HG03097 (cell line): Measurements from ENCODE around the gene ACTL10.

ENCODE experiments used
- ATAC-seq: cut with Tn5 transposase; IDR thresholded peaks from one replicate; pipeline ENCODE4 v1.9.1; 2021; ENCODE audit not compliant: unreplicated experiment, low FRiP score

ACTL10 gene

DNA sequence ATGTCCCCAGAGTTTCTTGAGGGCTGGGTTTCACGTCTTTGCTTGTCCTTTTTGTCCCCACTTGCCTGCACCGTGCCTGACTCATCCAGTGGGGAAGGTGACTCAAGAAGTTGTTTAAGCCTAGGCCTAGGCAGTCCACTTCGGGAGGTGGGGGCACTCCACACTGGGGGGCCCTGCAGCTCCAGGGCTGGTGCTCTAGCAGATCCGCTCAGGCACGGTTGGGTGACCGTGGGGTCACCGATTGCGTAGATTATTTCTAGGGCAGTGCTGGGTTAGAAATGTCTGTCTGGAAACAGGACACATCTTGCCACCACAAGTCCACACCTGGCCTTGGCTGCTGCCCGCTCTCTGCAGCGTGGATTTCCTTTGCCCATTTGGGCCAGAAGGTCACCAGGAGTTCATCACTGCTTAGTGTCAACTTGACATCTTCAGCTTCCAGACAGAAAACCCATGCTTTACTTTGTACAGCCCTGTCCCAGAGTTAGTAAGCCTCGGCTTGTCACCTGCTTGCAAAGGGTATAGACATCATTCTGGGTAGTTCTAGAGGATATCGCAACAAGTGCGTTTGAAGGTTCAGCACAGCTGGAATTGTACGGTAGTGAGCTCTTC is 18.2 kb upstream of the ACTL10 start:
- no peak for ATAC-seq

DNA sequence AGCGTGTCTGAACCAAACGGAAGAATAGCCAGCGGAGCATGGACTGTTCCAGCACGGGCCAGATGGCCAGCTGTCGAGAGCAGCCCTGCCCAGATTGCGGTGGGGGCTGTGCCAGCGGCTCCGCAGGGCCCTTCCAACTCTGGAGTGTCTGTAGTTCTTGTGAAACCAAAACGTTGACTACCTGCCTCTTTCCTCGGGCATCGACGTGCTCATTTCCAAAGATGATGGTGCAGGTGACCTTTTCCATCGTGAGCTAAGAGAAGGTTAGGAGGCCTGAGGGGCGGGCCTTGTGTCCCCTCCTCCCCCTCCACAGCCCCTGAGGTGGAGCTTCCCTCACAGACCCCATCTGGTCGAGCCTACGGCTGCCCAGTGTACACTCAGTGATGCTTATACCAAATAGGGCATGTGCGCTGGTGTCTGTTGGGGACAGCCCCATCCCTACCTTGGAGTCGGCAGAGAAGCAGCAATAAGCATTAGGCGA is 17.5 kb upstream of the ACTL10 start:
- ATAC-seq: no peak

DNA sequence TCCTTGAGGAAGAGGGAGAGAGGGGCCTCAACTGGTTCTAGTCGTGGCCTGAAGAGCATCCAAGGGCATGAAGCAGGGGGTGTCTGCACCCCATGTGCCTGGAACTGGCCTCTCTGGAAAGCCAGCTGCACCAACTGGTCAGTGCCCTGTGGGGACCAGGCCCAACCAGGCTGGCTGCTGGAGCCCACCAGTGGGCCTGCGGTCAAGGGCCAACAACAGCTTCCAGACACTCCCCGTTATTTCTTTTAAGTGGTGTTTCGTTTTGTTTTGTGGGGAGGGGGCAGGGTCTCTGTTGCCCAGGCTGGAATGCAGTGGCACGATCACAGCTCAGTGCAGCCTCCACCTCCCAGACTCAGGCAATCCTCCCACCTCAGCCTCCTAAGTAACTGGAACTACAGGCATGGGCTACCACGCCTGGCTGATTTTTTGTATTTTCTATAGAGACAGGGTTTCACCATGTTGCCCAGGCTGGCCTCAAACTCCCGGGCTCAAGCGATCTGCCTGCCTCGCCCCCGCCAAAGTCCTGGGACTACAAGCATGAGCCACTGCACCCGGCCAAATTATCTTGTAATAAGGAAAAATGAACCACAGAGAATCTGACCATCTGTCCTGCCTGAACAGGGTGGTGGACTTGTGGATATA is 16.5 kb upstream of the ACTL10 start:
- no peak for ATAC-seq

DNA sequence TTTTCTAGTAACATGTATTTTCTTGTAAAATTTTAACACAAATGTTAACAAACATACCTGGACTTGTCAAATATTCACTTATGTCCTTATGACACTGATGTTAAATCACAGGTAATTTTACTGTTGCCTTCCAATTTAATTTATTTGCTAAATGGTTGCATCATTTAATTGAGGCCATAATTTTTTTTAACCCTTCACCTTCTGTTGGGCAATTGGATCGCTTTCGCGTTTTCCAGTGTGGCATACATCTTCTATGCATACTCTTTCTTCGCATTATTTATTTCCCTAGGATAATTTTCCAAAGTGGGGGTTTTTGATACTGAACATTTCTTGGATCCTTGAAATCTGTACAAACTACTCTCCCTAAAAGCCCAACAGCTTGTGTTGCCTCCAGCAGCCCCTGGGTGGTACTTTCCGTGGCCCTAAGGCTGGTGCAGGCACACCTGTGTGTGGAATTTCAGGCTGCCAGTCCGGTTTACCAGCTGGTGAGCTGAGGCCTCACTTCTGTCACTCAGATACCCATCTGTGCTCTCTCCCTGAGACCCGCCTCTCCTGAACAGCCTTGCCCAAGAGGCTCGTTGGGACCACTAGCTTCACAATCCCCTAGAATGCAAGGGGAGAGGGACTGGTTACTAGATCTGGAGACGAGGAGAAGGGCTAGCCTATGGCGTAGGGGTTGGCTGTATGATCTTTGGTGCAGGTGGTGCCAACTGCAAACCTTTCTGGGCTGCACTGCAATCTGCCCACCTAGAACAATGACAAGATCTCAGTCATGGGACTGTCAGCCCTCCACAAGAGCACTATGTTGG is 15.8 kb upstream of the ACTL10 start:
- no peak for ATAC-seq

DNA sequence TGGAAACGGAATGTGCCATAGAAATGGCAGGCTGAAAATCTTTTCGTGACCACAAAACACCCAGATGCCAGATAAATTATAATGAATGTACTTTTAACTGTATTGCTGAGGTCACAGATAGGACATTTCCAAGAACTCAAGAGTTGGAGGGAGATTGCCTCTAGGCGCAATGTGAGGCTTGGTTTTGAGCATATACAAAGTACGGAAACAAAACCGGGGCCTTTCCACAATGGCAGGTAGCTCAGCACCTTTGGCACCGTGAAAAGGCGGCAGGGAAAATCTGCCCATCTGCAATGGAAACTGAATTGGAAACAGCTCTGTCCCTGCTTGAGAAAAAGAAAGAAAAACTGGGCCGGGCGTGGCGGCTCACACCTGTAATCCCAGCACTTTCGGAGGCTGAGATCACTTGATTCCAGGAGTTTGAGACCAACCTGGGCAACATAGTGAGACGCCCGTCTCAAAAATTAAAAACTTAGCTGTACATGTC is 15.1 kb upstream of the ACTL10 start:
- no peak for ATAC-seq

DNA sequence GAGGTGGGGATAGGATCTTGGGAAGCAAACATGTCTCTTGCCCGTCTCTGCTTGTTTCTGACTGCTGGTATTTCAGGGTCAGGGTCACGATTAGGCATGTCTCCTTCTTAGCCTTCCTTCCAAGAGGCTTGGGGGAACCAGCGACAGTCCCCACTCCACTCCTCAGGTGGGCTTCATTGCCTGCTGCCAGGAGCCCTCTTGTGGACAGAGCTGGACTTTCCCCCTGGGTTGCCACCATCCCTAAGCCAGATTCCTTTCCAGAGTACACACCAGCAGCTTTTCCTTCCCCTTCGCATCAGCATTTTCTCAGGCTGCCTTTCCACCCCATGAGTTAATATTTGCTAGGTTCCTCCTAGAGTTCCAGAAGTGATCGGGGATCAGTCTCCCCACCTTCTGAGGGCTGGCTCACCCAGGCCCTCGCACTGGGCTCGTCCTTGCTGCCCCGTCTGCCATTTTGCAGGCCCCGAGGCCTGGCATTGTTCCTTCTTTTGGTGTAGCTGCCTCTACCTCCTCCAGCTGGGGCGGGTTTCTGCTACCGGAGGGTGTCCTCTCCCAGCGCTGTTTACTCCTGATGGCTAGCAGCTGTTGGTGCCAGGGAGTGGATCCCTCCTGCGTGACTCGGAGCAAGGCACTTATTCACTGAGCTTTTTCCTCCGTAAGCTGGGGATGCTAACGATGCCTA is 13.4 kb upstream of the ACTL10 start:
- ATAC-seq: no peak

DNA sequence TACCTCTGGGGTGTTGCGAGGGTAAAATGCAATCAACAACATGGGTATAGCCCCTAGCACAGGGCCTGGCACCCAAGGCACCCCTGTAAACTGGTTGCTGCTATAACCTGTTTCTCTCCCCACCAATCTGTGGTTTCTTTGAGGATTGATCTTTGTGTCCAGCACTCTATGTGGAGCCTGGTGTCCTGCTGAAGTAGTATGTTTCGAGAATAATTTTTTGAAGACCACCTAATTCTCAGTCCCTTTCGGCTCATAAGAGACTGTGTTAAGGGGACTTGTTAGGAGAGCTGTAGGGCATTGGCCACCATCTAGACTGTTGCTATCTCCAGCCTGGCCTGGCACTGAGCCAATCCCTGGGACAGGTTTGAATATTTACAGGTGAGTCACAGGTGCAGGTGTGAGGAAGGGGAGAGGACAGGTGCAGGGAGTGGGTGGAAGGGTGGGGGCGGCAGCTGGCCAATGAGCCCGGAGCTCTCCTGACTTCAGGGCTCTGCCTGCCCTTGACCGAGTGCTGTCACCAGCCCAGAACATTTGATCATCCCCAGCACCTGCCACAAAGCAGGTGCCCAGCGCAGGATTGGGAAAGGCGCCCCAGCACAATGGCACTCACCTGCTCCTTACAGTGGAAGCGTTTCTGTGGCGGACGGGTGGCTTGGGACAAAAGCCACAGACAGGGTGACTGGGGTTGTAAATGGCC is 12.7 kb upstream of the ACTL10 start:
- no peak for ATAC-seq

DNA sequence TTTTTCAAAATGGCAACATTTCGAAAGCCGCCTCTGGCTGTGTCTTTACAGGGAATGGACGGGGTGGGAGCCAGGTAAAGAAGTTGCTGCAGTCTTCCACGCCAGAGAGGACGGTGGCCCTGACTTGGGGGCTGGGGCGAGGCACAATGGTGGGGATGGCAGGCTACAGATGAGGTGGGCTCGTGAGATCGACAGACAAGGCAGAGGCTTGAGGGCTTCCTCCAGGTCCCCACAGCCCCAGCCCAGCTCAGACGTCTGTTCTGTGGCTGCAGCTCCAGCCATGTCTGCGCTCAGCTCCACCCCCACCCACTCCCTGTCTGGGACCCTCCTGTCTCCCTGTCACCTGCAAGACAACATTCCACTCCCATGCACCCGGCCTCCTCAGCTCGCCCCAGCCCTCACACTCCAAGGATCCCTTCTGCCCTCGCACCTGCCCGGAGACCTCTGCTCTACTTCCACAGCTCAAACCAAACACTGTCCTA is 12.0 kb upstream of the ACTL10 start:
- no peak for ATAC-seq

DNA sequence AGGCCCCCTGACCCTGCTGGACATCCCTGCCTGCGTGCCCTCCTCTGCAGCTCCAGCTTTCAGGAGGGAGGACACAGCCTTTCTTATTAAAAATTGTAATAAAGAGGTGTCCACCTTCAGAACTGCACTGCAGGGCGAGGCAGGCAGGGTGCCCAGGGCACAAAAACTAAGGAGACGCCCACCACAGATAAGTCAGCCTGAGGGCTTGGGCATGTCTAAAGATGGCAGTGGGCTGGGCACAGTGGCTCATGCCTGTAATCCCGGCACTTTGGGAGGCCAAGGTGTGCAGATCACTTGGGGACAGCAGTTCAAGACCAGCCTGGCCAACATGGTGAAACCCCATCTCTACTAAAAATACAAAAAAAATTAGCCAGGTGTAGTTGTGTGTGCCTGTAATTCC is 11.6 kb upstream of the ACTL10 start:
- no peak for ATAC-seq

DNA sequence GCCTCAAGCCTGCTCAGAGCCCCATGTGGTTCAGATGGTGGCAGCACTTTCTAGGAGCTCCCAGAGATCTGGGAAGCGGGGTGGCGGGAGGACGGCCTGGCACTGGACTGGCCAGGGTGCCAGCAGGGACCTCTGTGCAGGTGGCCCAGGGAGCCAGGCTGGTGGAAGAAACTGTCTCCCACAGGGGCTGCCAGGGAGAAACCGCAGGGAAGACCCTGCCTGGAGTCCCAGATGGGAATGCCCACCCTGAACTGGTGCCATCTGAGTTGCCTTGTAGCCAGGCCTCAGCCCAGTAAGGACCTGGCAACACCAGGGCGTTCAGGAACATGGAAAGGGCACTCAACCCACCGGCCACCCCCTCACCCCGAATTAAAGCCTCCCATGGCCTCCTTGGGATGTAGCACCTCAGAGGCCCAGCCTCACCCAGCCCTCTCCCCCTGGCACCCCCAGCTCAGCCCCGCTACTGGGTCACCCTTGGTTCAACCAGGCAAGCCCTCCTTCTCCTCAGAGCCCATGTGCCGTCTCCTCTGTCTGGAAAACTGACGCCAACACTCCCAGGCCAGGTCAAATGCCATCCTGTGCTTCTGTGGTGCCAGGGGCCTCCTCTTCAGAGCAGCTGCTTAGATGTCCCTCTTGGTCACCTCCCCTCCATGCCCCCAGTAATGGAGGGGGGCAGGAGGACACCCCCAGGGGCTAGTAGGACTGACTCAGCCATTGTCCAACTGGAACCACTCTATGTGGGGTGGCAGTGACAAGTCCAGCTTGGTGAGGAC is 10.5 kb upstream of the ACTL10 start:
- no peak for ATAC-seq

DNA sequence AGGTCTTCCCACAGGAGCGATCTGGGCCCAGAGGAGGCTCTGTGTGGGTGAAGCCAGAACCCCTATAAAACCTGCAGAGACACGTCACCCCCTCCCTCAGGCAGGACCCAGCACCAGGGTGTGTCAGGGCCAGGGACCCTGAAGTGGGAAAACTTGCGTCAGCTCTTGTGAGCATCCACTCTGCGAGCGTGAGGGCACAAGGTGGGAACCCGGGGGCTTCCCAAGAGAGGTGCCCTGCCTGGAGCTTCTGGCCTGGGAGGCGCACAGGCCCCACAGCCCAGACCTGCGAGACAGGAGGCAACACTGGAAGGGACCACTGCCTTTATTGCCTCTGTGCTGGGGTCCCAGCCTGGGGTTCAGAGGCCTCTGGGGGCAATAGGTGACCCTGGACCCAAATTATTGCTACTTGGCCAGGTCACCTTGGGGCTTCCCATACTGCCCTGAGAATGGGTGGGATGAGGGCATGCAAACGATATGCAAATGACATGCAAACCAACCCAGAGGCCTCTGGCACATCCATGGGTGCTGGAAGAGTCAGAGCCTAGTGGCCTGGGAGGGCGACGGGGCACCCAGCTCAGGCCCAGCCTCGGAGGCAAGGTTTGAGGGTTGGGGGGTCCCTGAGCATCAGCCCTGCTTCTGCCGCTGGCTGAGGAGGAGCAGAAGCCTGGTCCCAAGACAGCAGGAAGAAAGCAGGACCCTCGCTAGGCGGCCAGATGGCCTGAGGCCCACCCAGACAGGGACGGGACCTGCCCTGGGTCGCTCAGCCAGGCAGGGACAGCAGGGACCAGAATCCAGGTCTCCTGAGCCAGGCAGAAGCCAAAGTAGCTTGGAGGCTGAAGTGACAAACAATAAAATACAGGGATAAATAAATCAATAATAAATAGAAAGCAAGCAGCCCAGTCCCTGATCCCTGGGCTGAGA is 9.7 kb upstream of the ACTL10 start:
- ATAC-seq: no peak

DNA sequence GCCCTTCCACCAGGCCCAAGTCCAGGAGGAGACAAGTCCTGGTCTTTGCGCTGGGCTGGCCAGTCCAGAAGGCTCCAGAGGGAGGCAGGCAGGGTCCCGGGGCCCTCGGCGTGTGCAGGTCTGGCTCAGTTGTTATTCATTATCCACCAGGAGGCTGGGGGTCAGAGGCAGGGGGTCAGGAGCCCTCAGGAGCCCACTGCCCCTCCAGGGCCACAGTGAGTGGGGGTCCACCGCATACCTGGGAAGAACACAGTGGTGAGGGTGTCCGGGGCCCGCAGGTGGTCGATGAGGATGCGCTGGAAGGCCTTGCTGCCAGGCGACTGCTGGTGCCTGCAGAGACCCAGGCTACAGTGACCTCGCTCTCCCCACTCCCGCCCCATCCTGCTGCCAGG is 9.0 kb upstream of the ACTL10 start:
- ATAC-seq: no peak

DNA sequence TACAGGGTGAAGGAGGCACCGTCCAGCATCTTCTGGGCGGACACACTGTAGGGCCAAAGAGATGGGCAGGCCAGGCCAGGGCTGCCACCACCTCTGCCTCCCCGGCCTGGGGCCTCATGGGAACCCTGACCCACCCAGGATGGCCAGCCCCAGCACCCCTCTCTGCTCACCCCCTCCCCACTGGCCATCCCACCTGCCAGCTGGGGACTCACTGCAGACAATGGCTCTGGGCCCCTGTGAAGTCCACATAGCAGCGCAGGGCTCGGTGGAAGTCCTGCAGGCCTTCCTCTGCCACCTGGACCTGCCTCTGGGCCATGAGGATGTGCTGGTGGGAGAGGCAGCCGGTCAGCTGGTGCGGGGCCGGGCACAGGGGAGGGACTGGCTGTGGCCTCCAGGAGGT is 8.2 kb upstream of the ACTL10 start:
- no peak for ATAC-seq

DNA sequence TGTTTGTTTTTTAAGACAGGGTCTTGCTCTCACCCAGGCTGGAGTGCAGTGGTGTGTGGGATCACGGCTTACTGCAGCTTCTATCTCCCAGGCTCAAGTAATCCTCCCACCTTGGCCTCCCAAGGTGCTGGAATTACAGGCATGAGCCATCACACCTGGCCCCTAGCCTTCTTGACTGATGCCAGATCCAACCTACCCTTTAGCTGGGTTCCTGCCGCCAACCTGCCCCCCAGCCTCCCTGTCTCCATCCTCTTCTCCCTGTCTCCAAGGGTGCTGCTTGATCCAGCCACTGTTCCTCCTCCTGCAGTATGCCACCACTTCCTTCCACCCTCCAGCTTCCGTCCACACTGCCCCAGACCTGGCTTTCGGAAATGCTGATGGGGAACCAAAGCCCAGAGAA is 7.8 kb upstream of the ACTL10 start:
- ATAC-seq: no peak

DNA sequence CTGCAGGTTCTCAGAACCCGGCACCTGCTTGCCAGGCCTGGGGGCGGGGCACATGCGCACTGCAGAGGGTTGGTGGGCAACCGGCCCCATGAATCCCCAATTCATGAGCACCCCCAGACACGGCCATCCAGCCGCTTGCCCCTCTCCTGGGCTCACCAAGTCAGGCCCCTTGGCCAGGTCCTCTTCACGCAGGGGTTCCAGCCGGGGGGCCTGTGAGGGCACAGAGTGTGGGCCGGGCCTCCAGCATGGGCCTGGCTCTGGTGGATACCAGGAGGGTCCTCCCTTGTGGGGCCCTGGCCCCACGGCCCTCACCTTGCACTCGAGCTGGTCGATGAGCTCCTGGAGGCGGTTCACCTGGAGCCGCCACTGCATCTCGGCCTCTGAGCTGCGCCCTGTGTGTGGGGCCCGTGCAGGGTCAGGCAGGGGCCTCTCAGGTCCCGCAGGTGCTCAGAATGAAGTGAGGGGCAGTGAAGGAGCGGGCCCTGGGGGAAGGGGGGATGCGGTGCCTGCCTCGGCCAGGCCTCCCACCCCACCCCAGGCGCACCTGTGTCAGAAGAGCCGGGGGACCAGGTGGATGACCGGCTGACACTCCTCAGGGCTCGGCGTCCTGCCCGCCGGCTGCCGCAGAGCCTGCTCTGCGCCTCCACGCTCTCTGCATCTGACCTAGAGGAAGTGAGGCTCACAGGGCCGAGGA is 7.3 kb upstream of the ACTL10 start:
- ATAC-seq: no peak

DNA sequence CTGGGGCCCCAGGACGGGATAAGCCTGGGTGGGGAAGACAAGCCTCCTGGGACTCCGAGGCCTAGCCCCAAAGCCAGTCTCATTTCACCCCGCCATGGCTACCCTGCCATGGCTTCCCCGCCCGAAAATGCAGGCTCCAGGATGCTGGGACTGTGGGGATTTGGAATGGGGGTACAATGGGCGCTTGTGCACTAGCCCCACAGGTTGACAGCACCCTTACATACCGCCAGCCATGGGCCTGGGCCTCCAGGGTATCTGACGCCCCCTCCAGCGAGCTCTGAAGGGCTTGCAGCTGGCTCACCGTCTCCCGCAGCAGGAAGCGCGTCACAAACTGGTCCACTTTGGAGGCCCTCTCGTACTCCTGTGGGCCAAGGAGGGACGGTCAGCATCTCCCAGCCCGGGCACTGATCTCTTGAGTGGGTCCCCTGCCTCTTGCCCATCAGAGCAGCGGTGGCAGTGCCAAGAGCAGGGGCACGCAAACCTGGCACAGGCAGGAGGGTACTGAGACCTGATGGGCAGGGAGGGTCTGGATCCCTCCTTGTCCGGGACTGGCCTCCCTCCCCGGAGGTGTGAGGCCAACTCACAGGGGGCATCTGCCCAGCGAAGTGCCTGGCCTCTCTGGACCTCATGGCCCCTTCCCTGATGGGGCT is 6.6 kb upstream of the ACTL10 start:
- no peak for ATAC-seq

DNA sequence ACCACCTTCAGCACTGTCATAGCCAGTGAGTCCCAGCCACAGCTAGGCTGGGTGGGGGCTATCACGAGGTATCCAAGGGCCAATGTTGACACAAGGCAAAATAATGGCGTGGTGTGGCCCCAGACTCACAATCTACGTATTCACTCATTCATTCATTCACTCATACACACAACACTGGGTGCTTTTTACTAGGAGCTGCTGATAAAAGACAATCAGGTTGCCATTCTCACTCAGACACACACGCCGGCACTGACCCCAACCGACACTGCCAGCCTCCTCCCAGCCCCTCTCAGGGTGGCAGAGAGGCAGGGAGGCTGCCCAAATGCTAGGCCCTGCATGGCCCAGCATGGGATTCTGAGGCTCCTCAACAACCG is 6.1 kb upstream of the ACTL10 start:
- ATAC-seq: no peak

DNA sequence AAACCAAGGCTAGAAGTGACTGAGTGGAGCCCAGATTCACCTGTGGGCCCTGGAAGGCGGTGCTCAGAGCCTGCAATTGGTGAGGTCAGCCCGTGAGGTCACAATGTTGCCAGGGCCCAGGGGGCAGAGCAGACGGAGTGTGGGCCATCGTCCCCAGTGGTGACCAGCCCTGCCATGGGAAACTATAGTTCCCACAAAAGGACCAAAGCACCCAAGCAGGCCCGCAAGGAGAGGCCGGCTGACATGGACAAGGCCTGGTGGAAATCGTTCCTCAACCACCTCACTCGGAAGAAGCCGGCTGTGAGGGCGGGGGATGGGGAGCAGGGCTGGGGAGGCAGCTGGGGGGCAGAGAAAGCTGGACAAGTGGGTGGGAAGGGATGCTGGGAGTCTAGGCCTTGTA is 4.6 kb upstream of the ACTL10 start, which contains the start of gene C20orf144:
C20orf144 (plus strand) TSS at position 156 of the 400 bp plus-strand sequence; CDS start at position 175, 19 bp downstream.
- ATAC-seq: no peak
